HCT116 (cell line): ENCODE results near the gene CLIC3.

Experiments
- EGR1 ChIP-seq: IDR thresholded peaks from 2 replicates; pipeline ENCODE4 v1.6.1; 2012; ENCODE audit warnings: low read depth
- EZH2 ChIP-seq: fragments of 200-600 bp; sonication (generic); IDR thresholded peaks from 2 replicates; pipeline ENCODE4 v1.6.1; 2017; ENCODE audit warnings: antibody characterized with exemption, mixed run types
- POLR2A ChIP-seq: IDR thresholded peaks from 2 replicates; pipeline ENCODE4 v1.7.0; 2011; ENCODE audit warnings: borderline replicate concordance; ENCODE audit not compliant: insufficient read depth, insufficient read length; ENCODE audit errors: extremely low read depth
- YY1 ChIP-seq: IDR thresholded peaks from 2 replicates; pipeline ENCODE4 v1.6.1; 2011; ENCODE audit warnings: low read length, low read depth, moderate library complexity, mild to moderate bottlenecking; ENCODE audit not compliant: insufficient replicate concordance; ENCODE audit errors: extremely low read depth
- ZFX ChIP-seq: fragments of 450-650 bp; IDR thresholded peaks from 2 replicates; pipeline ENCODE4 v1.6.1; 2017
- TF ChIP-seq, protein P1 (sequence below), 3 experiments: fragments of 200-600 bp in 1 of 3; sonication (generic) in 1 of 3; IDR thresholded peaks in 2 of 3; conservative IDR thresholded peaks in 1 of 3; 2 replicates each; pipeline ENCODE4 v1.5.1; 2012 to 2017; ENCODE audit warnings: low read depth in 2 of 3, low read length in 2 of 3, antibody characterized with exemption in 1 of 3, borderline replicate concordance in 1 of 3, control low read depth in 1 of 3, mild to moderate bottlenecking in 1 of 3, mixed read lengths in 1 of 3, mixed run types in 1 of 3, moderate library complexity in 1 of 3; ENCODE audit not compliant: insufficient read depth in 1 of 3
- TF ChIP-seq, protein P2 (sequence below): IDR thresholded peaks from 2 replicates; pipeline ENCODE4 v1.6.1; 2012

DNA sequence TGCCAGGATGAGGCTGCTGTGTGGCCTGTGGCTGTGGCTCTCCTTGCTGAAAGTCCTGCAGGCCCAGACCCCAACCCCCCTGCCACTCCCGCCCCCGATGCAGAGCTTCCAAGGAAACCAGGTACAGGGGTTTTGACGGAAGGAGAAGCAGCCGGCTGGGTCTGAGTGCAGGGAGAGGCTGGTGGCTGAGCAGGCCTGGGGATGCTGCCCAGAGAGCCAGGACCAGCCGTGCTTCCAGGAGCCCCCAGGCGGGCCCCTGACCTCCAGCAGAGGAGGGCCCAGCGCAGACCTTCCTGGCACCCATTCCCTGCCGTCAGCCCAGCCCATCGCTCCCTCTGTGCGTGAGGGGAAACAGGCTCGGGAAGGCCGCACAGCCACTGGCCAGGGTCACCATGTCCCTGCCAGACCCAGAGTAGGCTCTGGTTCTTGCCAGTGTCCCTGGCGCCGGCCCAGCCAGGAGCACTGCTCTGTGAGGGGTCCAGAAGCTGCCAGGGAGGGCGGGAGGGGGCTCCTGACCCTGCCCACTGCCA, 44.0 kb downstream of the CLIC3 start:
- TF ChIP-seq ZFX (no peak), YY1 (no peak), POLR2A (no peak), EZH2 (no peak), EGR1 (no peak)
- TF ChIP-seq, protein P1, sequence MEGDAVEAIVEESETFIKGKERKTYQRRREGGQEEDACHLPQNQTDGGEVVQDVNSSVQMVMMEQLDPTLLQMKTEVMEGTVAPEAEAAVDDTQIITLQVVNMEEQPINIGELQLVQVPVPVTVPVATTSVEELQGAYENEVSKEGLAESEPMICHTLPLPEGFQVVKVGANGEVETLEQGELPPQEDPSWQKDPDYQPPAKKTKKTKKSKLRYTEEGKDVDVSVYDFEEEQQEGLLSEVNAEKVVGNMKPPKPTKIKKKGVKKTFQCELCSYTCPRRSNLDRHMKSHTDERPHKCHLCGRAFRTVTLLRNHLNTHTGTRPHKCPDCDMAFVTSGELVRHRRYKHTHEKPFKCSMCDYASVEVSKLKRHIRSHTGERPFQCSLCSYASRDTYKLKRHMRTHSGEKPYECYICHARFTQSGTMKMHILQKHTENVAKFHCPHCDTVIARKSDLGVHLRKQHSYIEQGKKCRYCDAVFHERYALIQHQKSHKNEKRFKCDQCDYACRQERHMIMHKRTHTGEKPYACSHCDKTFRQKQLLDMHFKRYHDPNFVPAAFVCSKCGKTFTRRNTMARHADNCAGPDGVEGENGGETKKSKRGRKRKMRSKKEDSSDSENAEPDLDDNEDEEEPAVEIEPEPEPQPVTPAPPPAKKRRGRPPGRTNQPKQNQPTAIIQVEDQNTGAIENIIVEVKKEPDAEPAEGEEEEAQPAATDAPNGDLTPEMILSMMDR (IDR thresholded peaks at IDR 0.05 in 2 of 3, conservative IDR thresholded peaks at IDR 0.05 in 1 of 3; ENCODE audit: borderline replicate concordance in 1 of 3, insufficient read depth in 1 of 3, low read depth in 2 of 3, low read length in 2 of 3): no peak
- TF ChIP-seq, protein P2, sequence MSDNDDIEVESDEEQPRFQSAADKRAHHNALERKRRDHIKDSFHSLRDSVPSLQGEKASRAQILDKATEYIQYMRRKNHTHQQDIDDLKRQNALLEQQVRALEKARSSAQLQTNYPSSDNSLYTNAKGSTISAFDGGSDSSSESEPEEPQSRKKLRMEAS: no peak
